ENCODE data around the gene THSD4.
"Not testable (repeated sequence)": the region's sequence is repeated elsewhere in the genome, so short reads cannot be mapped to it uniquely, and the experiment has no call there.

The THSD4 gene

GRCh38 chr15:71118345-71118744 lies 3.1 kb downstream of the THSD4 start:
- in situ Hi-C loops (cut with MboI; ENCODE audit: low sequenced_read_pairs) = loop anchor here (25.0 kb wide), 1 partner anchor 319 kb away; no protein-coding TSS in a partner anchor

GRCh38 chr15:71118881-71119632 lies 3.8 kb downstream of the THSD4 start:
- in situ Hi-C loops (cut with MboI; ENCODE audit: low sequenced_read_pairs) = loop anchor here (25.0 kb wide), 1 partner anchor 318 kb away; no protein-coding TSS in a partner anchor

GRCh38 chr15:71120428-71120944 lies 5.2 kb downstream of the THSD4 start:
- in situ Hi-C loops (cut with MboI; ENCODE audit: low sequenced_read_pairs) = loop anchor here (25.0 kb wide), 1 partner anchor 317 kb away; no protein-coding TSS in a partner anchor

GRCh38 chr15:71121442-71121841 lies 6.2 kb downstream of the THSD4 start:
- in situ Hi-C loops (cut with MboI; ENCODE audit: low sequenced_read_pairs) = loop anchor here (25.0 kb wide), 1 partner anchor 316 kb away; no protein-coding TSS in a partner anchor

GRCh38 chr15:71124937-71125790 lies 9.9 kb downstream of the THSD4 start:
- in situ Hi-C loops (cut with MboI; ENCODE audit: low sequenced_read_pairs) = loop anchor here (25.0 kb wide), 1 partner anchor 312 kb away; no protein-coding TSS in a partner anchor

GRCh38 chr15:71125831-71126450 lies 10.7 kb downstream of the THSD4 start:
- in situ Hi-C loops (cut with MboI; ENCODE audit: low sequenced_read_pairs) = no loop called here

GRCh38 chr15:71127083-71127482 lies 11.8 kb downstream of the THSD4 start:
- in situ Hi-C loops (cut with MboI; ENCODE audit: low sequenced_read_pairs) = no loop called here

- in situ Hi-C loops (cut with MboI; ENCODE audit: low sequenced_read_pairs) = not testable (repeated sequence)
Observed at GRCh38 chr15:71128159-71128558, 12.9 kb downstream of the THSD4 start.

GRCh38 chr15:71128939-71129562 lies 13.8 kb downstream of the THSD4 start:
- in situ Hi-C loops (cut with MboI; ENCODE audit: low sequenced_read_pairs) = no loop called here

- in situ Hi-C loops (cut with MboI; ENCODE audit: low sequenced_read_pairs) = no loop called here
Observed at GRCh38 chr15:71129669-71130068, 14.4 kb downstream of the THSD4 start.

- in situ Hi-C loops (cut with MboI; ENCODE audit: low sequenced_read_pairs) = no loop called here
Observed at GRCh38 chr15:71131601-71132362, 16.5 kb downstream of the THSD4 start.

GRCh38 chr15:71133747-71134472 lies 18.6 kb downstream of the THSD4 start:
- in situ Hi-C loops (cut with MboI; ENCODE audit: low sequenced_read_pairs) = no loop called here

GRCh38 chr15:71136159-71136783 lies 21.0 kb downstream of the THSD4 start:
- in situ Hi-C loops (cut with MboI; ENCODE audit: low sequenced_read_pairs) = no loop called here

GRCh38 chr15:71136793-71137518 lies 21.7 kb downstream of the THSD4 start:
- in situ Hi-C loops (cut with MboI; ENCODE audit: low sequenced_read_pairs) = no loop called here

- in situ Hi-C loops (cut with MboI; ENCODE audit: low sequenced_read_pairs) = no loop called here
Observed at GRCh38 chr15:71138473-71138872, 23.2 kb downstream of the THSD4 start.

- in situ Hi-C loops (cut with MboI; ENCODE audit: low sequenced_read_pairs) = no loop called here
Observed at GRCh38 chr15:71139241-71139640, 24.0 kb downstream of the THSD4 start.

GRCh38 chr15:71141572-71141971 lies 26.3 kb downstream of the THSD4 start:
- in situ Hi-C loops (cut with MboI; ENCODE audit: low sequenced_read_pairs) = no loop called here

- in situ Hi-C loops (cut with MboI; ENCODE audit: low sequenced_read_pairs) = no loop called here
Observed at GRCh38 chr15:71142780-71143179, 27.5 kb downstream of the THSD4 start.
